ENCODE results near the gene UTP15.

The UTP15 gene, protein sequence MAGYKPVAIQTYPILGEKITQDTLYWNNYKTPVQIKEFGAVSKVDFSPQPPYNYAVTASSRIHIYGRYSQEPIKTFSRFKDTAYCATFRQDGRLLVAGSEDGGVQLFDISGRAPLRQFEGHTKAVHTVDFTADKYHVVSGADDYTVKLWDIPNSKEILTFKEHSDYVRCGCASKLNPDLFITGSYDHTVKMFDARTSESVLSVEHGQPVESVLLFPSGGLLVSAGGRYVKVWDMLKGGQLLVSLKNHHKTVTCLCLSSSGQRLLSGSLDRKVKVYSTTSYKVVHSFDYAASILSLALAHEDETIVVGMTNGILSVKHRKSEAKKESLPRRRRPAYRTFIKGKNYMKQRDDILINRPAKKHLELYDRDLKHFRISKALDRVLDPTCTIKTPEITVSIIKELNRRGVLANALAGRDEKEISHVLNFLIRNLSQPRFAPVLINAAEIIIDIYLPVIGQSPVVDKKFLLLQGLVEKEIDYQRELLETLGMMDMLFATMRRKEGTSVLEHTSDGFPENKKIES

DNA sequence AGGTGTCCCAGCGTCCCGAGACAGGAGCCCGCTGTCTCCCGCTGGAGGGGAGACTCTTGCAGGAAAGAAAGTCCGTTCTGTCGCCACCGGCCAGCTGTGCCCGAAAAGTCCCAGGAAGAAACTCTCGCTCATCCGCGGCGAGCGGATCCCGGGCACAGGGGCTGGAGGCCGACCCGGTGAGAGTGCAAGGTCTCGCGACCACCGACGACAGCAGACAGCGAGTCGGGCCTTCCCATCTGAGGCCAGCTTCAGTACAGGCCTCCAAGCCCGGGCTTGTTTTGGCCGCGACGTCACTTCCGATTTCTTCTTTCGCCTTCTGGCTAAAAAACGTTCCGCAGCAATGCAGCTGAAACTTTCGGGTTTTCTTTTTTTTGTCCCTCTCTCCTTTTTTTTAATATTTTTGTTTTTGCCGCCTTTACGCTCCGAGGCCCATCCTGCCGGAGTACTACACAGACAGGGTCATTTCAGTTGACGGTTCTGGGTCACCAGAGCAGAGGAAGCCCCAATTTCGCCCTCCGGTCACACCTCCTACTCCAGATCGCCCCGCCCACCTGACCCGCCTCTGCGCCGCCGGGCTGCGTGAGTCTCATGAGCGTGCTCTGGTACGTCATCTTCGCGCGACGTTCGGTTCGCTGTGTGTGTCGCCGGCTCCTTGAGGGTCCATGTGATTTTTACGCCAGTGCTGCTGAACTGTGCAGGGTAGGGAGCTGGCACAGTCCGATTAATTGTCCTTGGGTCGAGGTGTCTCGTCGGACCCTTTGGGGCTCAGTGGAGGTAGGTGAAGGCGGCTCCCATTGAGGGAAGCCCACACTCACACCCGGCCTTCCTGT is at the start of gene UTP15, which contains the start of gene ANKRA2:
Gene UTP15, plus strand, starts transcription at position 605 of the 830 bp plus-strand sequence. CDS start 1,602 bp downstream, outside the sequence.
Gene ANKRA2, minus strand, starts transcription at position 501 of the 830 bp plus-strand sequence. CDS start 2,758 bp downstream, outside the sequence.
- peak; percentile 81 for DNase-seq

DNA sequence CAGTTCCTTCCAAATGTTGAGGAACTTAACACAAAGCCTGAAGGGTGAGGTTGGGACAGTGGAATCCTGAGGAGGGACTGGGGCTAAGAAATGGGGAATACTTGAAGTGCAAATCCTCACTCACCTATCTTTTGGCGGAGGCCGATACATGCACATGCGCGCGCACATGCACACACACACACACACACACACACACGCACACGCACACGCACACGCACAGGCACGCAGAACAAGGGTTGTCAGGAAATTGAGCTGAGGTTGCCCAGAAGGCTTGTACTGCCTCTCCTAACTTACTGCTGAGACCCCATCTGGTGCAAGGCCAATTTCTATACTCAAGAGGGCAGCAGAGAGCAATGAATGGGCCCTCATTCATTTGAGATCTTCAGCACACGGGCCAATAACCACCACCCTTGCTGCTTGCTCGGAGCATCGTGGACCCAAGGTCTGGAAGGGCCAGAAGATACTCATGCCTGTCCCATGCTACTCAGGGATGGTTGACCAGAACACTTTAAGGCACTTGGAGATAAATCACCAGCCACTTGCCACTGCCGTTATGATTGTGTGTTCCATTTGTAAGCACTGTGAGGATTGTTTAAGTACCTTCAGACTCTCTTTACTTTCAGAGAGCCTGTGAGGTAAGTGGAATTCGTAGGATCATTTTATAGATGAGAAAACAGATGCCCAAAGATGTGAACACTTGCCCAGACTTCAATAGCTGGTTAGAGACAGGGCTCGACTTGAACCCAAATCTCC is 45.8 kb upstream of the UTP15 start:
- peak; percentile 89 for DNase-seq

DNA sequence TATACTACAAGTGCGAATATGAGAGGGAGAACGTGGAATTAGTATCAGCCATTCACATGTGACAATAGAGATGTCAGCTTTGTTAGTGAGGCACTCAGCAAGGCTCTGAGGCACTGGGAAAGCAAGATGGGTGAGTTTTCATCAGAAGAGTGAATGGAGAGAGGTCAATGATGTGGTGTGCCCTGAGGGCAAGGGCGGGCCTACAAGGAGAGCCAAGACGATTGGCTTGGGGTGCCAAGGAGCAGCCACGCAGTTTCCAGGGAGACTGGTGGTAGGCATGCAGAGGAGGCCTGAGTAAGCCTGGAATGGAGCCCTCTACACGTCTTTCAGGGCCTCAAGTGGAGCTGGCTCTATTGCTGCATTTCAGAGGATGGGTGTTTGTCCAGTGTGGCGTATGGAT is 42.6 kb upstream of the UTP15 start:
- DNase-seq: no peak

DNA sequence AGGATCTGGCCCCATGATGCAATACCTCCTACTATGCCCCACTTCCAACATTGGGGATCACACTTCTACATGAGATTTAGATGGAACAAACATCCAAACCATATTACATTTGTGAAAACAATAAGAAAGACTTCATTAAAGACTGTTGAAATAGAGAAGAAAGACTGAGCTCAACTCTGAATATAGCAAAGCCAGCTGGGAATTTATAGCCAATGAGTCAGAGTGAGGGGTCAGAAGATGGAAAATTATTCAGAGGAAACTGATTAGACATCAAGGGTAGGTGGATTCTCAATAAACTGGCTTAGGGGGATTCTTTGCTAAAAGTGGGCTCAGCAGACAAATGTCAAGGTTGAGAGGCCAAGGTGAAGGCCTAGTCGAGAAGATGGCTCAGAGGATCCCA is 41.7 kb upstream of the UTP15 start:
- DNase-seq: no peak

DNA sequence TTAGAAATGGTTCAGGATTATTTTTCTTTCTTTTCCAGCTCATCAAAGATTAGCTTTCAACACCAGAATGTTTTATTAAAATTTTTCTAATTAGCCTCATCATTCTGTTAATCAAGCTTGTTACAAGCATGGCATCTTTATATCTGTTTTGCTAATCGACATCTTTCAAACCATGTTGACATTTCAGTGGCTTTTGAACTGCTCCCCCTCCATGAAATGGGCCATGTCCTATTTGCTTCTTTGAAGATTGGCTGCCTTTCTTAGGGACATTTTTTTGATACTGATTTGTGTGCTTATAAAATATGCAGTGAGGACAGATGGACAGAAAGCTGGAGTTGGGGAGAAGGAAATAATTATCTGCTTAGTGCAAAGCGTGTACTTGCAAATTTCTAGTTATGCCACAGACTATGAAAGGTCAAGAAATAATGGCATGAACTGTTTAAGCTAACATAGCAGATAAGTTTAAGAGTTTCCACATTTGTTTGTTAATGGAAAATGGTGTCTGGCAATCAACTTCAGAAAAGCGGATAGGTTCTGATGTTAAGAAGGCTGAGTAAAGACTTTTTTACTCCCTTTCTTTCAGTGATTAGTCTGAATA is 39.8 kb upstream of the UTP15 start:
- no peak for DNase-seq

DNA sequence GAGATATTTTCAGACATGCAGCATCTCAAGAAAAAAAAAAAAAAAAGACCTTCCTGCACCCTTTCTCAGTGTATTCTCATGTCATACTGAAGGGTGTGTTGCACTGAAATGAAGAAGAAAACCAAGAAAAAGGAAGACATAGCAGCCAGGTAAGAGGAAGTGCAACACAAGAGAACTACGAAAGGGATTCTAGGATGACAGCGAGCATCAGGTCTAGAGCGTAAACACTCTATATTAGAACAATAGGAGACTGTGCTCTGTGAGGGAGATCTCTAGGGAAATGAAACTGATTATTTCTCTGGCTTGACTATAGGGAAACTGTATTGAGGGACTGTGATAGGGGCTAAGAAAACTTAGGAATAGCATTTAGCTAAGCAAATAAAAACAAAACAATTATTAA is 37.3 kb upstream of the UTP15 start:
- DNase-seq: no peak

DNA sequence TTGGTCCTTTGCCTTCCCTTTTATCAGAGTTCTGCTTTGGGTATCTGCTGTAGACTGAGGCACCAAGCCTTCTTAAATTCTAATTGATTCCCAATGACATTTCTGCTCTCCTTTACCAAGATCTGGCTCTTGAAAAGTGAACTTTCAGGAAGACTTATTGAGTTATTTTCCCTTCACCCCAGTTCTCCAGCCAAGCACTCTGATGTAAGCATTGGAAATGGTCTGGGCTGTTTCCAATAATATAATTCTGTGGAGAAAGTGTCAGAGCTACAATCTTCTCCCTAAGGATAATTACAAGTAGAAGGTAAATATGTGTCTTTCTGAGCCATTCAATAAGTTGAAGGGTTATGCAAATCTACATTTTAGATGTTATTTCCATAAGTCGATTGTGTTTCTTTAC is 36.5 kb upstream of the UTP15 start:
- no peak for DNase-seq

DNA sequence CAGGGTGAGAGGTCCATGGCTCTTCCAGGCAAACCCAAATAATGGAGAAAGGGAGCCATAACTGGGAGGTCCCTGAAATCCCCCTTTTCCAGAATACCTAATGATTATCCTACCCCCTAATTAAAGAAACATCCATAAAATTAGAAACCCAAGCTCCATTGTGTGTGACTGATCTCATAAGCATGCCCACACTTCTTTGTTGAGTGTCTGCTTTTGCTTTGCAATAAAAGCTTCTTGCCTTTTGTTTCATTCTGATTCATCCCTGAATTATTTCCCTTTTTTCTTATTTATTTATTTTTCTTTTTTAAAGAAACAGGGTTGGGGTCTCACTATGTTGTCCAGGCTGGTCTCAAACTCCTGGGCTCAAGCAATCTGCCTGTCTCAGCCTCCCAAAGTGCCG is 34.2 kb upstream of the UTP15 start:
- no peak for DNase-seq

DNA sequence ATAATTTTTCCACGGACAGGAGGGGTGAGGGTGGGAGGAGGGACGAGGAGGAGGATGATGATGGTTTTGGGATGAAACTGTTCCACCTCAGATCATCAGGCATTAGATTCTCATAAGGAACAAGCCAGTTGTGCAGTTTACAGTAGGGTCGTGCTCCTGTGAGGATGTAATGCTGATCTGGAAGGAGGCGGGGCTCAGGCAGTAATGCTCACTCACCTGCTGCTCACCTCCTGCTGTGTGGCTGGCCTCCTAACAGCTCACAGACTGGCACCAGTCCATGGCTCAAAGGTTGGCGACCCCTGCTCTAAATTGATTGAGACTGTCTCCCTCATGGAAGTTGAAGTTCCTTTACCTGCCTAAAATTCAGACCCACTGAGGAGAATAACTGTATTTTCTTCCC is 33.3 kb upstream of the UTP15 start:
- no peak for DNase-seq

DNA sequence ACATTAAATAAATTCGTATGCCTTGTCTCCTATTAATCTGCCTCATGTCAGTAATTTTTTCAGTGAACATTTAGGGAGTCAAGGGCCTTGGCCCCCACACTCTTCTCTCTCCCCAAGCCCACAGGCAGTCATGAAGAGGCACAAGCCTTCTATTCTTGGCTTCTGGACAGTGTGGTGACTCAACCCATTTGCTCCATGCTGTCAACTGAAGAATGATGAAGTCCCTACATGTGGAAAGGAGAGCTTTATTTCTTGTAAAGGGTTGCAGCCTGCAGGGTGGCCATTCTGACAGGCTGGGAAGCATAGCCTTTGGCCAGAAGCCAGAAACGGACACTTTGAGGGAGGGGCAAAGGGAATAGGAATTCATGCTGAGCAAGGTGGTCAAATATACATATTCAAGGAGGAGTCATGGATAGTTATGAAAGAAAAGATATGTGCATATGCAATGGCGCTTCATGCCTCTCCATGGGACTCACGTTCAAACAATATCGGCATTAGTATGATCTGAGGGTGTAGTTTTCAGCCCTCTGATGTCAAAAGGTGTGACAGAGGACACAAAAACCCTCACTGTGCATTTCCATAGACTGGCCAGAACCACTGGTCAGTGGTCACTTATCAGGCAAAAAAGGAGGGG is 31.4 kb upstream of the UTP15 start:
- no peak for DNase-seq

DNA sequence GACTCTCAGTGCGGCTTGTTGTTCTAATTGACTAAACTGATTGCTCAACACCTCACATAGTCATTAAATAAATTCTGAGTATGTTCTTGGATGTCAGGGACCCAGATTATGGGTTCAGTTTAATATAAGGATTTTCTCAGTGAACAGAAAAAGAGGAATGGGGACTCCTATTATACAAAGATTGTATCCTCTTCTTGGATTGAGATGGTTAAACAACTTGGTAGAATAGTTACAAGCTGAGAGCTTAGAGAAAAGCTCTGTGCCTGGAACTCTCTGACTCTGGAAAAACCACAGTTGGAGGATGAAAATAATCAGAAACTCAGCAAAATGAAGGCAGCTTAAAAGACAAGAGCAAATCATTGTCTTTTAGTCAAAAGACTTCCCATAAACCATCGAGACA is 30.6 kb upstream of the UTP15 start:
- DNase-seq: no peak

DNA sequence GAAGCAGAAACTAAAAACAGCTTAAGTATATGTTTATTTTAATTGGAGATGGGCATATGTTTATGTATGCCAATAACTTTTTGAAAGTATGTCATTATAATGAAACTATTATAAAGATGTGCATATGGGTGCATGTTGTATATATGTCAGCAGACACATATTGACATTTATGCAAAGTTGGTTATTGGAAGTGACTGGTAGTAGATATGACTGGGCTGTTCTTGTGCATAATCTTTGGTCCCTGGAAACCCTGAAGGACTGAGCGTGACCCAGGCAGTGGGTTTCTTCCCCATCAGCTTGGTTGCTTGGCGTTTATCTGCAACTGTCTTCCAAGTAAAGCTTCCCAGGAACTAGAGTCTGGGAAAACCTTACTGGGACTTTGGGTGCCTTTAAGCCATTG is 25.8 kb upstream of the UTP15 start:
- no peak for DNase-seq

DNA sequence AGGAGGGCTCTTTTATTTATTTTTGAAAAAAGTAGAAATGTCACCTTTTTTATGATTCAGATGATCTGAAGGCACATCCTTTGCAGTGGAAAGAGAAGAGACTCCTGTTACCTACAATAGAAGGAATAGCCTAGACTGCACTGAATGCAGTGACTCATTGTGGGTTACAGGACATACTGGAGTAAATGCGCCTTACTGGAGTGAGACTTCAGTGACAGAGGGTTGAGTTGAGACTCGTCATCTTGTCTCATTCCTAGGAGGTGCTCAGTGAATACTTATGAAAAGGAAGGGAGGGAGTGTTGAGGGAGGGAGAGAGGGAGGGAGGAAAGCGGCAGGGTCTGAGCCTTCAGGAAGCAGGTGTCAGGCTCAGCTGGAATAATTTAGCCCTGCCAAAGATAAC is 25.4 kb upstream of the UTP15 start:
- DNase-seq: no peak

DNA sequence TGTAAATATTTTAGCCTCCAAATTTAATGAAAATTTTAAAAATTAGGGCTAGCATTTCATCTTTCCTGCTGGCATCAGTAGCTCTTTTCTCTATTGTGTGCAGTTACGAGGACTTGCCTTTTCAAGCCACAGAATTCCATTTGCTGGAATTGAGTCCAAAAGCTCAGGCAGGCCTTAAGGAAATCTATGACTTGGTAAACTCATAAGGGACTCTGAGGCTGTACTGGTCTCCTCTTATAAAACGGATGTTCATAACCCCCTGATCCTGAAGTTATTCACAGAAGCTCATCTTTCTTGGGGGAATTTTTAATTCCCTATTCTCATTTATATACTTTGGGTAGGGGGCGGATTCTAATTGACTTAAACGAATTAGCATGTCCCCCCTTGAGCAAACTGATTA is 23.5 kb upstream of the UTP15 start:
- DNase-seq: no peak

DNA sequence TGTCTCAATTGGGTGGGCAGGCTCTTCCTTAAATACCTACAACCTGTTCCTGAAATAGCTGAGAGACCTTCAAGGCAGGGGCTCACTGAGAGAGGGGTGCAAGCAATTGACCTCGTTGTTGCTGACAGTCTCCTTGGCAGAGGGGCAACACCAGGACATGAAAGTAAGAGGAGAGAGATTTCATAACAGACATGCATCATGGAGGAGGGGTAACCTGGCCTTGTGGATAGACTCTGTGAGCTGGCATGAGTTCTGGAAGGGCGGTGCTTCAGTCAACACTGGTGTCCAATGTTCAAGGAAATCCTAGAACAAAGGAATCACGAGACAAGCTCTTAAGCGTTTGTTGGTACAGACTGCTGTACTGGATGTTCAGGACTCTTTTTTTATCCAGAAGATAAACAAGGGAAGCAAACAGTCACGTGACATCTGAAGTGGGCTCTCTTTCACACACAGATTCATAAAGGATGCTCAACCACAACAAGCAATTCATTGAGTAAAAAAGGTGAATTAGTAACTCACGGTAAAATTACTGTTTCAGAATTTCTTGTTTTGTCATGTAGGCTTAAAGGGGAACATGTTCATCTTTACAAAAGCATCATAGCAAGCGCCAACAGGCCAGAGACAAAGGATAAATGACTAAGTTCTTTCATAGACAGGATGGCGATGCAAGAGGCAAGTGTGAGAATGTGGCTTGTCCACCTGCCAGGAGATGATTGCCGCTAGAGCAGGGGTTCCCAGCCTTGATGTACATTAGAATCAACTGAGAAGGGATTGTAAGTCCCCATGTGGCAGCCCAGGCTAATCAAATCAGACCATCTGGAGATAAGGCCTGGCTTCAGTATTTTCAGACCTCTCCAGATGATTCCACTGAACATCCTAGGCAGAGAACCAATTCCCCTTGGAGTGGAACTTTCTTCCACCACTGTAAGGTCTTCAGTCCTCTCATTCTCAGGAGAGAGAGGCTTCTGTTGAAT is 20.8 kb upstream of the UTP15 start:
- DNase-seq: peak; percentile 98

DNA sequence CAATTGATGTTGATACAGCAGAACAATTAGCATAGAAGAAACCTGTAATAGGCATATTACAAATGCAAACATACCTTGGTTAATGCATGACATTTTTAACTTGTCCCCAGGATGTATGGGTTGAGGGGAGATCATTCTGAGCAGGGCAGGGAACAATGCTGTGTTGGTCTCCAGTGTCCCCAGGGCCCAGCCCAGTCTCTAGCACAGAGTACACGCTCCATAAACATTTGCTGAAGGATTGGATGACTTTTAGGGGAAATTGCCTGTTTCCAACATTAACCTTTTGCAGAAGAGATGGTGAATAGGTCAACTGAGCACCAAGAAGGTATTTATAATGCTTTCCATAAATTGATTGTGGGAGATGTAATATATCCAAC is 20.2 kb upstream of the UTP15 start:
- DNase-seq: no peak

DNA sequence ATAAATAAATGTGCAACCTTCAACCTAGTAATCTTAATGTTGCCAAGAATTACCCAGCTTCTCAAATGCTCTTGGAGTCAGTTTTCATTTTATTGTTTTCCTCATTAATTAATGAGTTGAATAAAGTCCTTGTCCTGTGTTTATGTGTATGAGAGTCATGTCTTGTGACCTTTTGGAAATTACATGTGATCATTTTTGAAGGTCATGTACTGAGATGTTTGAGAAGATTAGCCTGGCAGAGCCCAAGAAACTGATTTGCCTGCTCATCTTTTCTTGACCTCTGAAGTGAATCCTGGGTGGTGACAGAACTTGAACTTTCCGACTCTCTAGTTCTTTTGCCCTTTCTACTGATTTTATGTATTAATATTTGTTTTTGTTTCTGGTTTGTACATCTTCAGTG is 15.5 kb upstream of the UTP15 start:
- DNase-seq: no peak

DNA sequence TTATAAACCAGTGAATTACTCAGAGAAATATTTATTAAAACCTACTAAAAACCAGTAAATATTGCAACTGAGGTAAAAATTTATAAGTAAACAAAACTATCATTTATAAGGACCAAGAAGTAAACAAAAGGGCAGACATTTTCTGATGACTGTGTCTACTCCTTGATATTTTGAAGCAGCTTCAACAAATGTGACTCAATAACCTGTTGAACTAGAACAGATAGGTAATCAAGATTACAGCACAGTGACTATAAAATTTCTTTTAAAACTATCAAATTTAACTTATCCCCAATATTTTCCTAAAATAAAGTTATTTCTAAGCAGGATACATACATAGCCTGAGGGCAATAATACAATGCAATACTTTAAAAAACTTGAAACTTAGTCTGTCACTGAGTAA is 12.9 kb upstream of the UTP15 start:
- no peak for DNase-seq

DNA sequence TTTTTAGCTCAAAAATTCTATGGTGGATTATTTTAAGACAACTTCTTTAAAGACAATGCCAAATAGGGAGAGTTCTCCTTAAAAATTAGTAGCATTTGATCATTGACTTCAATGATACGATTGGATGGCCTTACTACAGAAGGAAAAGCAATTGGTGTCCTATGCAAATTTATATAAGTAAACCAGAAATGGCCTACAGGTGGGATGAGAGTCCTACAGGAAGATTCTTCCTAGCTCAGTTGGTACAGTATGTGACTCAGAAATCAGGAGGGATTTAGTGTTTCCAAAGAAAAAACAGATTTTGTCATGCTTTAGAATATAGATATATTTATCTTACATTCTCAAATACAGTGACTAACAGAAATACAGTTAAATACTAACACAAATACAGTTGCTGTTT is 6.6 kb upstream of the UTP15 start:
- DNase-seq: no peak

DNA sequence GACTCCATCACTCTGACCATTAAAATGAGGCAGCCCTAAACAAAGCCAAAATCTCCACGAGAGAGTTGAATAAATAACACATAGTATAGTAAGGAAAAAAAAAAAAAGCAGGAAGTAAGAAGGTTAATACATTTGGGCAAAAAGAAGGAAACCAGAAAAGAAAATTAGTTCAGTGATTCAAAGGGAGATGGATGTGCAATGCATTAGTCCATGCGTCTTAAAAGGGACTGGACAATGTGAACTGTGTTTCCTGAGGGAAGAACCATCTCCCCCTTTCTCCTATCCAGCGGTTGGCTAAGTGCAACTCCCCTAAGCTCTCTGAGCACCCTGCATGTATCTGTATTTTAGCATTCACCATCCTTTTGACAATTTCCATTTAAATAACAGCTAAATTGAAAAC is 1.5 kb upstream of the UTP15 start:
- DNase-seq: no peak

DNA sequence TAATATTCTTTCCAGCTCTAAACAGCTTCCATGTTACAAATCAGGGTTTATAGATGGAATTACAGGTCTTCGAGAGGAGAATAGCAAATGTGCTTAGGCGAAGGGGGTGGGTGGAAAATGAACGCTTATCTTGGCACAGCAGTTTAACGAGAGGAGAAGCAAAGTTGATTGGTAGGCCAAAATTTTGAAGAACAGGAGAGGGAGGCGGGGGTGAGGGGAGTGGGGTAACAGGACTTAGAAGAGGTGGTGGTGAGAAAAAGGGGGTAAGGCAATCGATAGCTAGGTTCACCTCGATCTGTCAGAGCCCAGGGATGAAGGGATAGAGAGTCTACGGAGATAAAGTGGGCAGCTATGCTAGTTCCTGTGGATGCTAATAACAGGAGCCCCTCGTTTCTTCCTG is 868 bp upstream of the UTP15 start:
- DNase-seq: no peak
